HCEC 1CT (cell line): ENCODE results near the gene CLIC4.
"Not testable (repeated sequence)": the region's sequence is repeated elsewhere in the genome, so short reads cannot be mapped to it uniquely, and the experiment has no call there.

Experiments
- DNase-seq: peaks from one replicate; pipeline ENCODE4 v3.0.0-alpha.2; 2017

The CLIC4 gene

DNA sequence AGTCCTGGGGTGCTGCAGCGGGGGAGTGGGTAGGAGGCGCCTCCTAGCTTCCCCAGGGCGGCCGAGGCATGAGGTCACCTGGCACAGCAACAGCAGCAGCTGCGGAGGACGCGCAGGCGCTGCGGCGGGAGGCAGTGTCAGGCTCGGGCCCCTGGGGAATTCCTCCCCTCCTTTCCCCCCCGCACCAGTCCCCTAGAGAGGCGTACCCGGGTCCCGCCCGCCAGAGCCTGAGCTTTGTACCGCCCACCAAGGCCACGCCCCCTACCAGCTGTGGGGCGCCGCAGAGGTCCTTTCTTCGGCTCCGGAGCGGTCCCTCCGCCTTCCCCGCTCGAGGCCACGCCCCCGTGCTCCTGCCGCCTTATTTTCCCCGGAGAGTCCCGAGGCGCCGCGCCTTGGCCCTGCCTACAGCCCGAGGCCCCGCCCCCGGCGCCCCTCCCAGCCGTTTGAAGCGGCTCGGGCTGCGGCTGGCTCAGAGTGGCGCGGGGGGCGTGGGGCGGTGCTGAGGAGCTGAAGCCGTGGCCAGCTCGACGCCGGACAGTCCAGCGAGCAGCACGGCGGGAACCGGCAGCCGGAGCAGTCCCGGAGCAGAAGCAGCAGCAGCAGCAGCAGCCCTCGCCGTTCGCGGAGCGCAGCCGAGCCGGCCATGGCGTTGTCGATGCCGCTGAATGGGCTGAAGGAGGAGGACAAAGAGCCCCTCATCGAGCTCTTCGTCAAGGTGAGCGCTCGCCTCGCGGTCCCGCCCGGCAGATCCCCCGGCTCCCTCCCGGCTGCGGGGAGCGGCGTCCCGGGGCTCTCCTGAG is at the start of gene CLIC4:
Gene CLIC4 (plus strand): TSS at position 537 of the 800 bp plus-strand sequence. CDS start 107 bp downstream, at position 644.
- peak; percentile 99 for DNase-seq

DNA sequence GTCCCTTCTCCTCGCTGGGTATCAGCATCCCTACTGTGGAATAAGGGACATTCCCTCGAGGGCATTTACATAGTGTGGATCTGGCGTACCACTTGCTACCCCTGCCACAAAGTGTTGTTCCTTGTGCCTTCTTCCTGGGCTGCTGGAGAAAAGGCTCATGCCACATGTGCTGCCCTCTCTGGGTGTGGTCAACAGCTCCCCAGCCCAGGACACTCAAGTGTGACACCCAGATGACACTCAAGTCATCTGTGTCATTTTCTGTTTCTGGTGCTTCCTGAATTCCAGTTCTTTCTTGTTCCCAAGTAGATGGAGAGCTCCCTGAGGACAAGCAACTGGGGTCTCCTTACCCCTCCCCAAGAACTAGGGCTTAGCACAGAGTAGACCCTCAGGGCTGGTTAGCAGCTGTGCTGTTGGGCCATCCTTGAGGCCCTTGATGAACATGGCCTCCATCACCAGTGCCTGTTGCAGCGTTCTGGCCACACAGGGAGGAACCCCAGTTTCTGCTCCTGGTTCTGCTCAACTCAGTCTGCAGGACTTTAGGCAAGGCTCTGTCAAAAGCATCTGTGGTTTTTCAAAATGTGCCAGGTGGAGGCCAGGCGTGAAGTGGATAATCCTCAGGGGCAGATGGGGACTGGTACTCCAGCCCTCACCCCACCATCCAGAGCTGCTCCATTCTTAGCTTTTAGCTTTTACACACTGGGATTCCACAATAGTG is 49.0 kb upstream of the CLIC4 start:
- no peak for DNase-seq

- no peak for DNase-seq
Measured at GRCh38 chr1:24696756-24697330, 48.4 kb upstream of the CLIC4 start.

- not testable (repeated sequence) for DNase-seq
Measured at GRCh38 chr1:24697453-24698001, 47.7 kb upstream of the CLIC4 start.

- DNase-seq, result not testable (repeated sequence)
Measured at GRCh38 chr1:24698326-24698725, 46.9 kb upstream of the CLIC4 start.

DNA sequence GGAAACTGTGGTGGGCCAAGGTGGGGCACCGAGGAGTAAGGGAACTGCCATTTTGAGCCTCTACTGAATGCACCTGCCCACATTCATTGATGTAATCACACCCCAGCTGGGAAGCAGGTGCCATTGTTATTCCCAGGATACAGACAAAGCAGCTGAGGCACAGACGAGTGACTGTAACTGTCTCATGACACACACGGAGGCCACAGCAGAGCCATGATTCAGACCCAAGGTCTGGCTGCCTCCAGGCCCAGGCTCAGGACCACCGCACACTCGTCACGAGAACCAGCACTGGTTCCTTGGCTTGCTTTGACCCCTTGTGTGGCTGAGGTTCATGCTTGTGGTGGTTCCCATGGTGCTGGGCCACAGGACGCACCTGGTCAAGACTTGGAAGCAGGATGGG is 45.6 kb upstream of the CLIC4 start:
- no peak for DNase-seq

DNA sequence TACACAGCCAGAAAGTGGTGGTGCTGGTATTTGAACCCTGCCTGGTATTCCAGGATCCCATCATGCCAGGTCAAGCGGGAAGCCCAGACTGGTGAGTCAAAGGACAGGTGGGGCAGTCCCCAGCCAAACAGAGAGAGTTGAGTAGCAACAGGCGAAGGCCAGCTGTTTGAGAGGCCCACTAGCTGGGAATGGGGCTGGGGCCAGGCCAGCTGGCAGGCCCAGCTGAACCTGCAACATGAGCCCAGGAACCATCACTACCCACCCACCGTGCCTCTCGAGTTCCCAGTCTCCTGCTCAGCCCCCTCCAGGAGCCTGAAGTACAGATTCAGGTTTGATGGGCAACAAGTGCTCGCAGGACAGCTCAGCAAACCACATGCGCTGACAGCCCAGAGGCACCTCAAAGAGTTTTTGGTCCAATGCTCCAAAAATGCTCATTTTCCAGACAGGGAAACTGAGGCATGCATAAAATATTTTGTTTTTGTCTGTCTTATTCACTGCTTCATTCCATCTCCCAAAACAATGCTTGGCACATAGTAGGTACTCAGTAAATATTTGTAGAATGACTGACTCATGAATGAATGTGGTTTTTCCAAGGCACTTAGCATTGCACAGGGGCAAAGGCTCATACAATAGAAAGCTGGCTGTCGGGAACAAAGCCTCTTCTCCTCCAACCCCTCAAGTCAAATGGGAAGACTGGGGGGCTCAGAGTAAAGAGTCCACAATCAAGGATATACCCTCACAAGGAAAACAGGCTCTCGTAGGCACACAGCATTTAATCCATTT is 42.5 kb upstream of the CLIC4 start:
- no peak for DNase-seq

DNA sequence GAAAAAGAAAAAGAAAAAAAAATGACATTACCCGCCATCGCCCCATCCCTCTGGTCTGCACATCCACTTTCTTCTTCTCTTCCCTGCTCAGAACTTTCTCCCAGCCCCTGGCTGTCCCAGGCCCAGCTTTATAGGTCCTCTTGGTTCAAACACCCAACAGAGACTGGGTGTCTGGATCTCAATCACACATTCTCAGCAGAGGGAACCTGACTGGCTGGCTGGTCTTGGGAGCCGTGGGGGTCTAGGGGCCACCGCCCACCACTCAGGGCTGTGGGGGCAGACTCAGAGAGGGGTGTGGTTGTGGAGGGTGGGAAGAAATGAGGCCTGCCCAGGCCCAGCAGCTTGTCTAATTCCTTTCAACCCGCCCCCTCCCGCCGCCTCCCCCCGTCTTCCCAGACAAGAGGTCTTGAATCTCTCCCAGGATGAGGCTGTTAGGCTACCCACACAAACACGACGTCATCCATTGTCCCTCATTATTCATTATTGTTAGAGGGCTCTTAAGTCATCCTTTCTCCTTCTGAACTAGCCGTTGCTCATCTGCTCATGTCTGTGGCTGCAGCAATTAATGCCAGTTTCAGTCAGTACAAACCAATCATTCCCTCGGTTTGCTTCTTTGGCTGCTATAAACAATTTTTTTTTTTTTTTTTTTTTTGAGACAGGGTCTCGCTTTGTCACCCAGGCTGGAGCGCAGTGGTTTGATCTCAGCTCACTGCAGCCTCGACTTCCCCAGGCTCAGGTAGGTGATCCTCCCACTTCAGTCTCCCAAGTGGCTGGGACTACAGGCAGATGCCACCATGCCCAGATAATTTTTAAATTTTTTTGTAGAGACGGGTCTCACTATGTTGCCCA is 40.6 kb upstream of the CLIC4 start:
- peak; percentile 28 for DNase-seq

DNA sequence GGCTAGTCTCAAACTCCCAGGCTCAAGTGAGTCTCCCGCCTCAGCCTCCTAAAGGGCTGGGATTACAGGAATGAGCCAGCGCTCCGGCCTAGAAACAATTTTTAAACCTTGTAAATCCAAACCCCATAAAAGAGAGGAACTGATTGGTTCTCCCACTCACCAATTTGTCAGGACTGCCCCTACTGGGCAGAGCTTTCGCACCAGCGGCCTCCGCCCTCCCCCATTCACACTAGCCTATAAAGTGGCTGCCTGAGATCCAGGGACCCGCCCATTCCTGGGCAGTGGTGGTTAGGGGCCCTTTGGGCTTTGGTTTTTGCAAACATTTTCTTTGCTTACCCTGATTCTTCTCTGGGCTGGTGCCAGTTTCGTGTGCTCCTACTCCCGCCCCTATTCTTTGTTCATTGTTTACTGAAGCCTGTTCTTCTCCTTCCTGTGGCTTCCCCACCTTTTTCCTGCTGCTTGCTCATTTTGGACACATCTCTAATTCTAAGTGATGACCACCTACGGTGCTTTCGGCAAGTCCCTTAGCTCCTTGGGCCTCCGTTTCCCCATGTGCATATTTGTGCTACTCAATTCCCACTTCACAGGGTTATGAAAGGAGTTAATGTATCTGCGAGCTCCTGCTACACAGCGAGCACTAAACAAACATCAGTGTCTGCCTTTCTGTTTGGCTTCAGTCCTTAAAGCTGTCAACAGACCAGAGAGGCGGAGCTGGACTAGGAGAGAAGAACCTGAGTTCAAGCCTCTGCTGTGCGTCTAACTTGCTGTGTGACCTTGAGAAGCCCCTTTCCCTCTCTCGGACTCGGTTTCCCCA is 39.8 kb upstream of the CLIC4 start:
- no peak for DNase-seq

DNA sequence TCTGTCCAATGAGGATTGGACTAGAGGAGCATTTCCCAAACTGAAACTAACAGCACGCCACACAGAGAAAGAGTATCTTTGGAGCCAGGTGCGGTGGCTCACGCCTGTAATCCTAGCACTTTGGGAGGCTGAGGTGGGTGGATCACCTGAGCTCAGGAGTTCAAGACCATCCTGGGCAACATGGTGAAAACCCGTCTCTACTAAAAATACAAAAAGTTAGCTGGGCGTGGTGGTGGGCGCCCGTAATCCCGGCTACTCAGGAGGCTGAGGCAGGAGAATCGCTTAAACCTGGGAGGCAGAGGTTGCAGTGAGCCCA is 39.2 kb upstream of the CLIC4 start:
- not testable (repeated sequence) for DNase-seq

- DNase-seq, result peak; percentile 41
Measured at GRCh38 chr1:24707687-24708086, 37.6 kb upstream of the CLIC4 start.

DNA sequence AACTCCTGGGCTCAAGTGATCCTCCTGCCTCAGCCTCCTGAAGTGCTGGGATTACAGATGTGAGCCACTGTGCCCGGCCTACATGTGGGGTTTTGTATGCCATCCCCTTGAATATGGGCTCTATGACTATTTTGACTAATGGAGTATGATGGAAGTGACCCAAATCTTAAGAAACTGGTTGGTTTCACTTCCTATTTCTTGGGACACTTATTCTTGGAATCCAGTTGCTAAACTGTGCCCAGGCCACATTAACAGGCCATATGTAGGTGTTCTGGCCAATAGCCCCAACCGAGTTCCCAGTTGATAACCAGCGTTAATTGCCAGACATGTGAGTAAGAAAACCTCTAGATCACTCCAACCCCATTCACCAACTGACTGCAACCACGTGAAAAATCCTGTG is 36.3 kb upstream of the CLIC4 start:
- DNase-seq, result no peak

- DNase-seq, result no peak
Measured at GRCh38 chr1:24709791-24710441, 35.3 kb upstream of the CLIC4 start.

DNA sequence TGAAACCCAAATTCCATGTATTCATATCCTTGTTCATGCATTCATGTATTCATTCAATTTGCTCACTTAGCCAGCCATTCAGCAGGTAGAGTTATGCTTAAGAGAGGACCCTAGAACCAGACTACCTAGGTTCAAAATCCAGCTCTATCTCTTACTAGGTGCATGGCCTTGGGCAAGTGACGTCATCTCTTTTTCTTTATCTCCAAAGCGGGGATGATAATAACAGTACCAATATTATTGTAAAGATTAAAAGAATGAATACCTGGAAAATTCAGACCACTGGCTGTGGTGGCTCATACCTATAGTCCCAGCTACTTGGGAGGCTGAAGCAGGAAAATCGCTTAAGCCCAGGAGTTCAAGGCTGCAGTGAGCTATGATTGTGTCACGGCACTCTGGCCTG is 33.9 kb upstream of the CLIC4 start:
- DNase-seq, result no peak

GRCh38 chr1:24713176-24713575 is 32.1 kb upstream of the CLIC4 start:
- DNase-seq, result peak; percentile 48

GRCh38 chr1:24713736-24714135 is 31.5 kb upstream of the CLIC4 start:
- no peak for DNase-seq

DNA sequence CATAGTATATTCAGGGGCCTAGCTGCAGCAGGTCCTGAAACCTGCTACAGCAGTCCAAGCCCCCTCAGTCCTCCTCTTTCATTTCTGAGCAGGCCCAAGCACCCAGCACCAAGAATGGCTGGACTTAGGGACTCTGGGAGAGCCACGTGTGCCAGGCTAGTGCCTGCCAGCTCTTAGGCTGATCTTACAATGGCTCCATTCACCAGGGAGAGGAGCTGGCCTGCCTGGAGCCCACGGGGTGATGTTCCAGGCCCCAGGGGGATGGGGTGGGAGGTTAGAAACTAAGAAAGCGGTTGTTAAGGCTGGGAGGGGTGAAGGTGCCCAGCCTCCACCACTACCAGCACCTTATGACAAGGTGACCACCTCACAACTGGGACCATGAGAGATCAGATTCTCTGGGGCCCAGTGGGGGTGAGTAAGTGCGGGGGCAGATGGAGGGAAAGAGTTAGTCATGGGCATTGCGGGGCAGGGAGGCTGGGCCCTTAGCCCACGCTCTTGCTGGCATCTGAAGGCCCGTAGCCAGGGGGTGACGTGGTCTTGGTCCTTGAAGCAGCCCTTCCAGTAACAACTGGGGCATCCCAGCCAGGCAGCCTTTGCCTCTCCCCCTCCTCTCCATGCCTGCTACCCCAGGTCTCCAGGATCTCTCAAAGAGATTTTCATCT is 30.3 kb upstream of the CLIC4 start:
- peak; percentile 51 for DNase-seq

DNA sequence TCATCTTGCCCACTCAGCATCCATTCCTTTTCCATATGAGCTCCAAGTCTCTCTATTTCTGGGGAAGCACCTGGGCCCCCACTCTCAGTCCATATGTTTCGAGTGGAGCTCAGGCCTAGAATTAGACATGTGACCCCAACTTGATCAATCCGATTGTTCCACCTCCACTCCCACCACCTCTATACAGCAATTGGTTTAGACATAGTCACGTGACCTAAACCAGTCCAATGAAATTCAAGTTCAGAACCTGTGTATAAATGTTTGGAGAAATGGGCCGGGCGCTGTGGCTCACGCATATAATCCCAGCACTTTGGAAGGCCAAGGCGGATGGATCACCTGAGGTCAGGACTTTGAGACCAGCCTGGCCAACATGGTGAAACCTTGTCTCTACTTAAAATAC is 29.6 kb upstream of the CLIC4 start:
- no peak for DNase-seq

DNA sequence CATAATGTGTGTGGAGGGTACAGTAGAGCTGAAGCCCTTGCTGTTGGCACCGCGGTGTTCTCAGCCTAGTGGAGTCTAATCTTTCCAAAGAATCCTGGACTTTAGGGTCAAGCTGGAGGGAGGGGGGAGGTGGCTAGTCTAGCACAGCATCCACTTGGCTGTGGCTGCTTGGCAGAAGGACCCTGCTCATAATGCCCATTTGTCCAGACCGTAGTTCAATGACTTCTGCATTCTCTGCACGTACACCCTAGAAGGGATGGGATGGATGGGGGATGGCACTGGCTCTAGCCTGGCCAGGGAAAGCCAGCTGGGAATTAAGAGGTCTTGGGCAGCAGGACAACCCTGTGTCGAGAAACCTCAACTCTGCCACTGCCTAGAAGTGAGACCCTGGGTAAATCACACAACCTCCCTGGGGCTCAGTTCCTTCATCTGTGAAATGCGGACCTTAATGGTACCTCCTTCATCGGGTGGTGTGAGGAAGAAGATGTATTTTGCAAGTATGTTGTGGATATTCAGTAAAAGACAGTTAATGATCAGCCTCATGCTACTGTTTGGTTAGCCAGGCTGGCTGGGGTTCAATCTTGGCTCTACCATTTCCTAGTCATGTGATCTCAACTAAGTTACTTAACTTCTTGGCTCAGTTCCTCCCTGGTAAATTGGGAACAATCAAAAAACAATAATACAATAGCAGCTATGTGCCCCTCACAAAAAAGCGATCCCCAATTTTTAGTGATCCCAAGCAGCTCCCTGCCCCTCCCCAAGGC is 27.2 kb upstream of the CLIC4 start:
- no peak for DNase-seq
